Heart left ventricle (tissue), 13 donors: Measurements from ENCODE around the gene ATAD3B.
"Not testable (repeated sequence)": the region's sequence is repeated elsewhere in the genome, so short reads cannot be mapped to it uniquely, and the experiment has no call there.

Experiments used
- CTCF ChIP-seq, 12 donors: fragments of 200-600 bp; sonication (generic) in 4 of 12; IDR thresholded peaks; one replicate each; pipeline versions ENCODE4 v1.5.0 to v1.8.0; 2018 to 2022; ENCODE audit warnings: antibody characterized with exemption in 12 of 12, mild to moderate bottlenecking in 5 of 12
- POLR2A ChIP-seq, 2 donors: fragments of 450-650 bp; IDR thresholded peaks; one replicate each; pipeline ENCODE4 v1.6.1; 2017; ENCODE audit warnings: antibody characterized with exemption in 2 of 2, mild to moderate bottlenecking in 2 of 2, moderate library complexity in 2 of 2
- donor health status: ischemic (EF 13 %, LVEDD 7.1; RV severe dilation, severe dysfunction).
- donor health status: DM: no; HTN: yes; CAD: no.
- donor health status: DM: no; HTN: no; CAD: no.
- donor health status: ischemic (EF 25% LVEDD 6.9; RV normal size, moderate dysfunction).
- donor health status: ischemic (EF 25% LVEDD 5.7; RV mildly dilated, moderate dysfunction).
- donor health status: ischemic (EF 35%, LVEDD 5.7; RV mildly dilated, moderate dysfunction).
- donor health status: nonischemic (EF 11% LVEDD 7.7; RV severe dilation, severe dysfunction).
- donor health status: DM: yes; HTN: yes; CAD: no.
- donor health status: PGD.
- donor health status: ischemic (EF 29% LVEDD 5.4; RV normal size, mild dysfunction).
- donor health status: nonischemic (EF 23%, LVEDD 6.1; RV moderate dilation, normal function).

GRCh38 chr1:1512425-1512824 lies 40.9 kb downstream of the ATAD3B start:
- not testable (repeated sequence) for TF ChIP-seq CTCF, POLR2A (IDR thresholded peaks at IDR 0.05)
